Measurements from ENCODE around the gene CHI3L2. TPM values are rescaled to one million over a fixed set of nuclear protein-coding genes. Genes with fewer than 3 reads are reported as not detected.

CHI3L2 gene
- total RNA-seq, 3 donors from 2014 or later (not counting 1 experiment from before 2014, with no cell fraction given), result 13.5 to 21.1 (median 17.0) TPM

DNA sequence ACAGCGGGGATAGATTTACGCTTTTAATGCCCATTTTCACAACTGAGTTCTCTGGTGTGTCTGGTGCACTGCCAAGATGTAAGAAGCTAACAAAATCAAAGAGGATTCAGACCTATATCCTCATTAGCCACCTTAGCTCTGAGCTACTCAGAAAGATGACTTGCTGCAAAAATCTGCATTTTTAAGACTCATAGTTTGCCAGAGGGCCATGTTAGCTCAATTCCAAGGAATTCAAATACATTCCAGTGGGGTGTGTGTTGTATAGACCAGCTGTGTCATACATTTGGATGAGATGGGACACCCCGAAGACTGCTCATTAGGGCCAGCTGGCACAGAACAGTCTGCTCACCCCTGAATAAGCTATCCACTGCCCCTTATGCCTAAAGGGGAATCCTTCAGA is 36.0 kb upstream of the CHI3L2 start:
- no peak for TF ChIP-seq CTCF (IDR thresholded peaks at IDR 0.05)
- Mint-ChIP-seq H3K36me3 (peaks cover 47% of the 10 kb centered on the region), H3K4me3 (peak overlapping the region; percentile 55), H3K27me3 (ENCODE audit: low read depth in 2 of 2) (no peaks in the 10 kb centered on the region), H3K4me1 (peaks cover 97 to 100% of the 10 kb centered on the region in 2 donors), H3K27ac (peak overlapping the region; percentile 91 to 95), H3K9me3 (no peaks in the 10 kb centered on the region)
- H3K36me3 ChIP-seq (ENCODE audit: control insufficient read depth, insufficient read depth, low read length), result peaks cover 96% of the 10 kb centered on the region
- intact Hi-C loops (cut with micrococcal nuclease), result loop anchor here (1.0 to 5.0 kb wide), 2 partner anchors 9 to 36 kb away; partner anchors contain the start of genes CHI3L2 and DENND2D
- H3K4me1 ChIP-seq (ENCODE audit: control insufficient read depth, insufficient read depth, low read length), result peaks cover 74% of the 10 kb centered on the region
- no peaks in the 10 kb centered on the region for H3K9me3 ChIP-seq (ENCODE audit: control insufficient read depth, insufficient read depth, low read length)
- no peaks in the 10 kb centered on the region for H3K27me3 ChIP-seq (ENCODE audit: control insufficient read depth, insufficient read depth, low read length)
- H3K4me3 ChIP-seq (ENCODE audit: low read length), result no peak overlapping the region
- H3K27ac ChIP-seq (ENCODE audit: low read length), result no peak overlapping the region
- WGBS (ENCODE audit: insufficient coverage), result 82% methylated on average over 3 of the region's 3 CpGs
- ATAC-seq, result no peak
- no peak for DNase-seq

DNA sequence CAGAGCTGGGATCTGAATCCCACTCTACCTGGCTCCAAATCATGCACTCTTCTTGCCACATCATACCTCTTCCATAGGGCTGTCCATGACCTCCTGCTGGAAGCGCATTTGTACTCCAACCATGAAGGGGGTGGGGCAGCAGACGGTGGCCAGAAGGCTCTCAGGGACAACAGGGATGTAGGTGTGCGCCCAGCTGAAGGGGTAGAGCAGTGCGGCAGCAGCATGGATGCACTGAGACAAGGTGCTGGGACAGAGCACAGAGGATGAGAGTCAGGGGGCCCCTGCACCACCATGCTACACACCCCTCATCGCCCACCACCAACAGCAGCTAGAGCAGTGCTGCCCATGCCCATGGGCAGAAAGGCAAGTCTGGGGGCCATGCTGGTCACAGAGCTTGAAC is 35.4 kb upstream of the CHI3L2 start:
- Histone ChIP-seq H3K4me1 (ENCODE audit: control insufficient read depth, insufficient read depth, low read length) (peaks cover 80% of the 10 kb centered on the region), H3K36me3 (ENCODE audit: control insufficient read depth, insufficient read depth, low read length) (peaks cover 96% of the 10 kb centered on the region), H3K27ac (ENCODE audit: low read length) (peak overlapping the region; percentile 70), H3K9me3 (ENCODE audit: control insufficient read depth, insufficient read depth, low read length) (no peaks in the 10 kb centered on the region), H3K27me3 (ENCODE audit: control insufficient read depth, insufficient read depth, low read length) (no peaks in the 10 kb centered on the region), H3K4me3 (ENCODE audit: low read length) (no peak overlapping the region)
- Mint-ChIP-seq H3K27ac (peak overlapping the region; percentile 91 to 95), H3K27me3 (ENCODE audit: low read depth in 2 of 2) (no peaks in the 10 kb centered on the region), H3K4me3 (peak overlapping the region; percentile 55), H3K4me1 (peaks cover 97 to 100% of the 10 kb centered on the region in 2 donors), H3K9me3 (no peaks in the 10 kb centered on the region), H3K36me3 (peaks cover 47% of the 10 kb centered on the region)
- intact Hi-C loops (cut with micrococcal nuclease), result loop anchor here (5.0 kb wide), 1 partner anchor 35 kb away; the partner anchor contains the start of gene CHI3L2
- DNase-seq (no peak), ATAC-seq (no peak)
- TF ChIP-seq CTCF (IDR thresholded peaks at IDR 0.05), result no peak
- 100% methylated on average over 4 of the region's 5 CpGs for WGBS (ENCODE audit: insufficient coverage)

DNA sequence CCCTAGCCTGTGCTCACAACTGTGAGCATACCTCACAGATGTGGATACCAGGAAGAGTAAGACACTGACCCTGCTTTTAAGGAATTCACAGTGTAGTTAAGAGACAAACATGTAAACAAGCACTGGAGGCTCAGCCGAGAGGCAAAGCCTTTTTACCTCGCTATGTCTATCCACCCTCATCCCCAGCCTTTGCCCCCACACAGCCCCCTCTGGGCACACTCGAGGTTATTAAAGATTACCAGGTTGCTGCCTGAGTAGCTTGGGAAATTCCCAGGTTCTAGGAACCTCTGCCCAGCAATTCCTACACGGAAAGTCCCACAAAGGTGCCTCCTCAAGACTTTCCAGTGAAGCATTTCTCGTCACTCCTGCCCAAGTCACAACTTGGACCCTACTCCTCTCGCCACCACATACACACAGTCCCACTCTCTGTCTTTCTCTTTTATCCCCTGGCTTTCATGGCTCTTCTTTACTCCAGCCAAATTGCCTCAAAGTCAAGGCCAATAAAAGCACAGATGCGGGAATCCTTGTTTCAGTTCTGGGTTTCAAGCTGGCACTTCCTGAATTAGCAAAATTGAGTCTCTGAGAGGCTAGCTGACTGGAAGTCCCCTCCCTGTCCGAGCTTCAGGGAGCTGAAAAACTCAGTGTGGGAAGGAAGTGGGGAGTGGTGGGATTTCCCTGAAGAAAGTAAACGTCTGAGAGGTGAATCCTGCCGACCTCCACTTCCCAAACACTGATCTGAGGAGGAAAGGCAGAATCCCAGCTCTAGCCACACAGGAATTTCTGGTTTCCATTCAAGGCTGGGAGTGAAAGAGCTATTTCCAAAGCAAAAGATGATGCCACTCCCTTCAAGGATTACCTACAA is 34.6 kb upstream of the CHI3L2 start:
- Mint-ChIP-seq H3K9me3 (no peaks in the 10 kb centered on the region), H3K4me3 (peak overlapping the region; percentile 55), H3K36me3 (peaks cover 51% of the 10 kb centered on the region), H3K4me1 (peaks cover 99 to 100% of the 10 kb centered on the region in 2 donors), H3K27ac (peak overlapping the region; percentile 91 to 95), H3K27me3 (ENCODE audit: low read depth in 2 of 2) (no peaks in the 10 kb centered on the region)
- Histone ChIP-seq H3K27ac (ENCODE audit: low read length) (peak overlapping the region; percentile 70), H3K36me3 (ENCODE audit: control insufficient read depth, insufficient read depth, low read length) (peaks cover 96% of the 10 kb centered on the region), H3K4me3 (ENCODE audit: low read length) (no peak overlapping the region), H3K27me3 (ENCODE audit: control insufficient read depth, insufficient read depth, low read length) (no peaks in the 10 kb centered on the region), H3K9me3 (ENCODE audit: control insufficient read depth, insufficient read depth, low read length) (no peaks in the 10 kb centered on the region), H3K4me1 (ENCODE audit: control insufficient read depth, insufficient read depth, low read length) (peaks cover 88% of the 10 kb centered on the region)
- DNase-seq (peak in 1 of 2 donors; percentile 79), ATAC-seq (peak; percentile 57 to 75 (median 72))
- intact Hi-C loops (cut with micrococcal nuclease), result loop anchor here (5.0 kb wide), 1 partner anchor 34 kb away; the partner anchor contains the start of gene CHI3L2
- no peak for TF ChIP-seq CTCF (IDR thresholded peaks at IDR 0.05)
- 45% methylated on average over 9 of the region's 10 CpGs for WGBS (ENCODE audit: insufficient coverage)

All from natural killer cell (primary cell).